HG03108 (cell line): ENCODE results near the gene IFT74.

Experiments used
- ATAC-seq: cut with Tn5 transposase; IDR thresholded peaks from one replicate; pipeline ENCODE4 v1.9.1; 2021; ENCODE audit warnings: moderate library complexity; ENCODE audit not compliant: unreplicated experiment

IFT74 gene

DNA sequence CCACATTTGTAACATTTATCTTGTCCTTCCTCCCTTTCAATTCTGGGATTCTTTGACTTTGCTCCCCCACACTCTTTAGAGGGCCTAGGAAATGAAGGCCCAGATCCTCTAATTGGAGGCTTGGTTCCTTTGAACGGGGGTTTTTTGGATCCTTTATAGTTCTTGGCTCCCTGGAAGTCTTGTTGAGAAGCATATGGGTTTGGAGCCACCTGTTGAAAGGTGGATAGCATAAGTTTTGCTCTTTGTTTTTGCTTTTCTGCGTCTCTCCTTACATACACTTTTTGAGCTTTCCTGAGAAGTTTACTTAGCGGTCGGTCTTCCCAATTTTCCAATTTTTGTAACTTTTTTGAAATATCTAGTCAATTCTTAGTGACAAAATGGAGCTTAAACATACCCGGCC lies 17.8 kb downstream of the IFT74 start:
- ATAC-seq = no peak

DNA sequence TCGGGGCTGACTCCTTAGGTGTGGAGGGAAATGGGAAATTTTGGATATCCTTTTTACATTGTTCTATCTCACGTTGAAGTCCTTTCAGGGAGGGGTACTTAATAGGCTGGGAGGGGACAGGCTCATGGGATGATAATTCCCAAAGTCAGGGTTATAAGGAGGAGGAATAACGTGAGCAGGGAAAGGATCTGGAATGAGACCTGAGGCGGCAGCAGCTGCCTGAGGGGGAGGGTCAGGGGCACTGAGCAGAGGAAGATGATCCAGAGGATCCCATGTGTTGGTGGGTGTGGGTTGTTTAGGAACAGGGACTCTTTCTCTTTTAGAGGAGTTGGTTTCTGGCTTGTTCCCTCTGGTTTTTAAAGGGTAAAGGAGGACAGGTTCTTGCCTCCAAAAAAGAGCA lies 18.7 kb downstream of the IFT74 start:
- no peak for ATAC-seq

DNA sequence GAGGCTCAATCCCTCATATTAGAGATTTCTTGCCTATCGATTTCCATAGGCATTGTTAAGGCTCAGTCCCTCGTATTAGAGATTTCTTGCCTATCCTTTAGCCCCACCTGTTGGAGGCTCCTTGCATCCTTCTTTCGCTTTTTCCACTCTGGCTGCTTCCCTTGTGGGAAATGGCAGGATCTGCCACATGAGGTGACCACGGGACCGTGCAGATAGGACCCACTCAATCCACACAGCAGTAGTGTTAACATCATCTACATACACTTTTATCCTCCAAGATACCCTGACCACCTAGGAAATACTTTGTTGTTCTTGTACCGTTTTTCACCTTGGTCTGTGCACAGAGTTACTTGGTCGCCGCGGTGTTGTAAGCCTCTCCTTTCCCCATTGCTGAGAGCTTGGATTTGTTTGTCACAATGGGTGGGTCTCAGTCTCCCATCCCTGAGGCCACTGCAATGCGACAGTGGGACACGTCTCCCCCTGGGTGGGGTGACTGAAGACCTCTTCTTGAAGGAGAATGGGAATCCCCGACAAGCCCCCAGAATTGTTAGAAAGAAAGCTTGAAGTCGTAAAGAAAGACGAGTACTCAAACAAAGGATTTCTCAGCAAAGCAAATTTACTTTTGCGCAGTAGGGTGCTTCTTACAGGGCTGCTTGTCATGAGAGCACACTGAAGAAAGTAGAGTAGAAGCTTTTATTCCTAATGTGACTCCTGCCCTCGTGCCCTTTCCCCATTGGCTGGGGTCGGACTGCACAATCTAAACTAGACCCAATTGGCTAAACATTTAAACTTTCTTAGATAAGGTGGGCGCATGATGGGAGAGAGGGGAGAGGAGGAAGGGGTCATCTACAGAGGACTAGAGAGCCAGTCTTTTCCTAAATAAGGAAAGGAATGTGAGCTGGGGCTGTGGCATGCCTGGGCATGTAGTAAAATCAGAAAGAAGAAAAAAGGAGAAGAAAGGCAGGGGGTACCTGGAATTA lies 19.8 kb downstream of the IFT74 start:
- ATAC-seq = no peak

DNA sequence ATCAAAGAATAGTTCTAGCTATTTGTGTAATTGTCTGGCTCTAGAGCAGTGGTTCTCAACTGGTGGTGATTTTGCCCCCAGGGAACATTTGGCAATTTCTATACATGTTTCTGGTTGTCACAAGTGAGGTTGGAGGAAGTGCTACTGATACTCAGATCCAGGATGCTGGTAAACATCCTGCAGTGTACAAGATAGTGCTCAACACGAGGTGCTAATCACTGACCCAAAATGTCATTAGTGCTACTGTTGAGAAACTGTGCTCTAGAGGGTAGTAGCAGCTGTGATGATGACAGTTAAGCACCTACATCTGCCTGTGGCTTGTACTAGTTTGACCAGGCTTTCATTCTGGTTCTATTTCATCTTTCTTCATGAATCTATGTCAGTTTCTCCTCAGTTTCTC lies 27.1 kb downstream of the IFT74 start:
- peak; percentile 90 for ATAC-seq

DNA sequence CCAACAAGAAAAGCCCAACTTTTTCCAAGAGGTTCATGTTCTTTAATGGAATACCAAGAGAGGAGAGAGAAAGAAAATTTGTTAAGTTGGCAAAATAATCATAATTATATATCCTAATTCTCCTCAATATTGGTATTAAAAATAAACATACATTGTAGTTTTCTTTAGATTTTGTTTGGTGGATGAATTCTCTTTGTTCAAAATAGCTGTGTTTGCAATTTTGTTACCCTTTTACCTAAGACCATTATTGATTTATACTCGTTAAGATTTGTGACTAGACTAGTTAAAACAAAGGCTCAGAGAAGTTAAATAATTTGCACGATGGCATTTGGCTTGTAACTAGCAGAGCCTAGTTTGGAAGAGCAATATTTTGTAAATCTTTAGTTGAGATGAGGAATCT lies 39.6 kb downstream of the IFT74 start:
- ATAC-seq = no peak

DNA sequence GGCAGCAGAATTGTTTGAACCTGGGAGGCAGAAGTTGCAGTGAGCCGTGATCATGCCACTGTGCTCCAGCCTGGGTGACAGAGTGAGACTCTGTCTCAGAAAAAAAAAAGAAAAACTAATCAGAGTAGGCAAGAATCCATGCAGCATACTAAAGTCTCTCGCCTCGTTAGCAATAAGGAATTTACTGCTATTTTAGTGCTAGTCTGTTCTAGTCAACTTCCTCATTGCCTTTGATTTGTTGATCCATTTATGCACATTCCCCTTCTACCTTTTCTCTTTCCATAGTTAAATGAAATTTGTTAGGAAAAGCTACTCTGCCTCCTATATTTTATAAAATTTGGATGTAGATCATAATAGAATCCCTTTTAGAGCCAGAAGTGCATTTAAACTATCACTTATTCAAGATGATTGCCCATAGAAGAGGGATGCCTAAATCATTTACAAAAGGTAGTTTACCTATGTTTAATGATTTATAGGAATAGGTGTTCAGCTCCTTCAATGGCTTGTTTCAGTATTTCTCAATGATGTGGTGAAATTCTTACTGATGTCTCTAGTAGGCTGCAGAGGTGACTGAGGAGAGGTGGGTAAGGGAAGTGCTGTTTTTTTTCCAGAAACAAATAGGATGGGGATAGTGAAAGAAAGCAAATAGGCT lies 47.3 kb downstream of the IFT74 start:
- ATAC-seq = no peak

DNA sequence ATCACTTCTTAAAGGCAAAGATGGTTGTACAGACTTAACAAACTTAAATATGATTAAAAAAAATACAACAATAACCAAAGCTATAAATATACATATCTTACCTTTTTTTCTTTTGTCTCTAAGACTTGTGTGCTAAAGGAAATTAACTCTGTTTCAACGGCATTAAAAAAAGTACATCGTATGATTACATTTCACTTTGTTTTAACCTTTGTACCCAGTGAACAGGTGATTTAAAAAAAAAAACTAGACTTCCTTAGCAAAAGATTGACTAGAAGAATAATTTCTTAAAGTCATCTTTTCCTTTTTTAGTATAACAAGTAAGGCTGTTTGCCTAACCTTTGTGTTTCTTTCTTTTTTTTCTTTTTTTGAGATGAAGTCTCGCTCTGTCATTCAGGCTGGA lies 49.3 kb downstream of the IFT74 start, which contains the start of gene LRRC19:
LRRC19 (minus strand) TSS at position 182 of the 400 bp plus-strand sequence. CDS start 5,978 bp downstream, outside the sequence.
- ATAC-seq = no peak

DNA sequence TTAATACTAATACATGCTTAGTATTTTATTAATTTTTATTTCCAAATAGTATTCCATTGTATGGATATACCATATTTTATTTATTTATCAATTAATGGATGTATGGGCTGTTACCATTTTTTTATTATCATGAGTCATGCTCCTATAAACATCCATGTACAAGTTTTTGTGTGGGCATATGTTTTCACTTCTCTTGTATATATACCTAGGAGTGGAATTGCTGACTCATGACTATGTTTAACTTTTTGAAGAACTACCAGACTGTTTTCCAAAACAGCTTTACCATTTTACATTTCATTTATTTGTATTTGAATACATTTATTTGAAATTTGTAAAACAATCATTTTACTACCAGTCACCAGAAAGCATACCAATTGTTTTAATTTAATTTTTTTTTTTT lies 63.4 kb downstream of the IFT74 start:
- no peak for ATAC-seq

DNA sequence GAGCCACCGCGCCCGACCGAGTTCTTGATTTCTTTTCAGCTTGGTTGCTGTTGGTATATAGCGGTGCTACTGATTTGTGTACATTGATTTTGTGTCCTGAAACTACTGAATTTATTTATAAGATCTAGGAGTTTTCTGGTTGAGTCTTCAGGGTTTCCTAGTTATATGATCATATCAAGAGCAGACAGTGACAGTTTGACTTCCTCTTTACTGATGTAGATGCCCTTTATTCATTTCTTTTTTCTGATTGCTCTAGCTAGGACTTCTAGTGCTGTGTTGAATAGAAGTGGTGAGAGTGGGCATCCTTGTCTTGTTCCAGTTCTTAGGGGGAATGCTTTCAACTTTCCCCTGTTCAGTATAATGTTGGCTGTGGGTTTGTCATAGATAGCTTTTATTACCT lies 66.7 kb downstream of the IFT74 start:
- no peak for ATAC-seq

DNA sequence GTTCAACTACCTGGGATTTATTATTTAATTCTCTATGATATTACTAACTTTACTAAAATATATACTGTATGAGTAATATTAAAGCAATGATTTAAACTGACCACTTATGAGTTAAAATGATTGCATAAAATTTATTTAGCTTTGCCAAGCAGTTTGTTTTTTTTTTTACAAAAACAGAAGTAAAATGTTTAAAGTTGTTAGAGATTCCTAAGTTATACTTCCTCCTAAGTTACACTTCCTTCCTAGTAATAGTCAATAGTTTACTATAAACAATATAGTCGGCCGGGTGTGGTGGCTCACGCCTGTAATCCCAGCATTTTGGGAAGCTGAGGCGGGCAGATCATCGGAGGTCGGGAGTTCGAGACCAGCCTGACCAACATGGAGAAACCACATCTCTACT lies 73.0 kb downstream of the IFT74 start:
- ATAC-seq = no peak

DNA sequence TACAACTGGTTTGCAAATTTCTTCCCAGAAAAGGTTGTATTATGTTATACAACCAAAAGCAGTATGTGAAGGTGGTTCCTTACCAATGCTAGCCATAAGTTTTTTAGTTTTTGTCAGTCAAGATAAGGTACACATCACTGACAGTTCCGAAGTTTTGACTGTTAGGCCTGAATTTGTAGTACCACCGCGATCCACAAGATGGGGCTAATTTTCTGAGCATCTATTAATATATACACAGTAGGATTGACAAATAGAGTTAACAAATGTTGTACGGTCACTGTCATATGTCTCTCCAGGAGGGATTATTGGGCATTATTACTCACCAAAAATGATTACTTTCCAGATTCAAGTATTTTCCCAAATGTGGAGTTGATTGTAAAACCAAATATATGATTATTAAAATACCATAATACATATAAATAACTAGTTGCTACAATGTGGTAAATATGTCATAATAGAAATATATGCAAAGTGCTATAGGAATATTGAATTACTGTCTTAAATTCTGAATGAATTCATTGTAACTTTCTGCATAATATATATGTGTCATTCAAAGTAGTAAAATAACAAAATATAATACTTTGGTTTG lies 77.7 kb downstream of the IFT74 start:
- ATAC-seq = peak; percentile 58

DNA sequence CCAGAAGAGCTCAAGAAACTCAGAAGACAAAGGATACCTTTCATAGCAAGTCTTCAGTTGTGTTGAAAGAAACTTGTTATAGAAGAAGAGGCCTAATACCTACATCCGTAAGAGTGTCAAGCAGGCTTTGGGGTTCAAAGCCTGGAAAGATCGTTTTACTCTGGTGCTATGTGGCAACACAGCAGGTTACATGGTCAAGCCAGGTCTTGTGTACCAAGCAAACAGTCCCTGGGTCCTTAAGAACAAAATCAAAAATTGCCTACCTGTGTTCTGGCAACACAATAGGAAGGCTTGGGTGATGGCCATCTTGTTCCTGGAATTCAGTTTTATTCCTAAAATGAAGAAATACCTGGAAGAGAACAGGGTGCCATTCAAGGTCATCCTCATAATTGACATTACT lies 81.3 kb downstream of the IFT74 start:
- no peak for ATAC-seq

DNA sequence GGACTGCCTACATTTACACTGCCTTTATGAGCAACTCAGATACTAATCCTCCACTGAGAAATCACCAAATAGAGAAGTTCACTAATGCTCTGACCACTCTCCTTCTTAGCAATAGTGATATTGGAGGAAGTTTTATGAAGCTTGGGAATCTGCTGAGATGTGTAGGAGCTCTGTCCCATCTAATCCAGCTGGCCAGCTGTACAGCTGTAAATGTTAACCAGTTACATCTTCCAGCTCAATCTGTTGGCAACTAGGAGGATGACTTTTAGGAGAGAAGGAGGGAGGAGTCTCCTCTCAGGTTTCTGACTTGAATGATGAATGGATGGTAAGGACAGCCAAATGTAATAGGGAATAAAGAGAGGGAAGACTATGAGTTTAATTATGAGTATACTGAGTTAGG lies 85.5 kb downstream of the IFT74 start:
- no peak for ATAC-seq

DNA sequence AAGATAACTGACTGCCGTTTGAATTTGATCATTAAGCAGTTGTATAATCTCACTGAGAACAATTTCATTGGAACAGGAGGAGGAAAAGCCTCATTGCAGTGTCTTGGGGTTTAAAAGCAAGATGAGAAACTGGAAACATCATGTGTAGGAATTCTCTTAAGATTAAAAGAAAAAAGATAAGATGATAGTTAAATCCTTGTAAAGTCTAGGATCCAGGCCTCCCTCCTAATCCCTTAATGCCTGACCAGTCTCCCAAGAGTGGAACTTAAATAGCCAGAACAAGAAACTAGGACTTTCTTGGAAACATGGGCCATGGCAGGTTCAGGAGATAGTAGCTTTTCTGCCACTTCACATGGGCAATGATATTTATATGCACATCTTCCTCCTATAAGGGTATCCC lies 86.3 kb downstream of the IFT74 start:
- no peak for ATAC-seq

DNA sequence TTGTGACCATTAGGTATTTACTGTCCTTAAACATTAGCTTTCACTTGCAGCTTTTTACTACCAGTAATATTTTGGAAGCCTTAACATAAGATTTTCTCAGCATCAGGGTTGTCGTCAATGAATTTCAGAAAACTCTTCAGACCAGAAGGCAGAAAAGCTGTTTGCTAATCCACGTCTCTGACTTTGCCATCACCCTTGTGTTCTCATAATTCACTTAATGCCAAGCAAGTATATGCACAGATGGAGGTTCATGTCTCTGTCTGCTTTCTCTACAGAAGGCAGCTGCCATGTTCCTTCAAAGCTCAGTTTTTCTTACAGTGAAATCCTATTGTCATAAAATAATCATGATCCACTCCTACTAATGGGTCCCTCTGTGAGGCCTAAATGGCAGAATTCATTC lies 87.0 kb downstream of the IFT74 start:
- ATAC-seq = no peak

DNA sequence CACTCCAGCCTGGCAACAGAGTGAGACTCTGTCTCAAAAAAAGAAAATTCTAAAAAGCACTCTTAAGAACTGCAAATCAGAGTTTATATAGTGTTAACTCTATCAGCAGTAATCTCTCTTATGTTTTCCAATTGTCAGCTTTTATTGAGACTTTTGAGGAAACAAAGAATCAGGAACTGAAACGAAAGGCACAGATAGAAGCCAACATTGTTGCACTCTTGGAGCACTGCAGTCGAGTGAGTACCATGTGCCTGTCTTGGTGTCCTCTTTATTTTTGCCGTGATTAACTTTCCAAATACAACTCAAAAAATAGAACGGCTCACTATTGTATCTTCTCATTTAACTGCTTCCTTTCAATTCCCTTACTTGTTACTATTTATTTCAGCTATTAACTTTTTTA lies 90.9 kb downstream of the IFT74 start:
- ATAC-seq = no peak

DNA sequence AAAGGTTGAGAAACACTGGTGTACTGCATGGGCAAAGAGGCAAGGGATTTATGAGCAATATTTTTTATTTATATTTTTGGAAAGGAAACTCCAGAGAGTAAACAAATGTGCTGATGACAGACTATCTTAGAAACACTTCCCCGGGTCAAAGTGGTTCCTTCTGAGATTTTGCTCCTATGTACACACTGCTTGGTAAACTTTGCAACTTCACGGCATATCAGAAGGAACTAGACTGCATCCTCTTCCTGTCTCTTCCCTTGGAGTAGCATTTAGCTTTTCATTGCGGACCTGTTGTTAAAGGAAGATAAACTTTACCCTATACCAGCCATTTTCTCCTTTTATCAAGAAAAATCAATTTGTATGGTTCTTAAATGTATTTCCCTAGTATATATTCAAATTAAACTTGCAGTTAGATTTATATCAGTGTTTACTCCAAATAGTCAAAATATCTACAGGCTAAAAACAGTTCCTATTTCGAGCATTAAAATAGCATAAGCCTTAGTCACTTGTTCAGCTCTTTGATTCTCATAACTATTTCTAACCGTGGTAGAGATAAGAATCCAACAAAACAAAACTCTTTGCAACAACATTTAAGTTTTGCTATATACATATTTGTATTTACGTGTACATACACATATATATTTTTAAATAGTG lies 97.3 kb downstream of the IFT74 start:
- no peak for ATAC-seq

DNA sequence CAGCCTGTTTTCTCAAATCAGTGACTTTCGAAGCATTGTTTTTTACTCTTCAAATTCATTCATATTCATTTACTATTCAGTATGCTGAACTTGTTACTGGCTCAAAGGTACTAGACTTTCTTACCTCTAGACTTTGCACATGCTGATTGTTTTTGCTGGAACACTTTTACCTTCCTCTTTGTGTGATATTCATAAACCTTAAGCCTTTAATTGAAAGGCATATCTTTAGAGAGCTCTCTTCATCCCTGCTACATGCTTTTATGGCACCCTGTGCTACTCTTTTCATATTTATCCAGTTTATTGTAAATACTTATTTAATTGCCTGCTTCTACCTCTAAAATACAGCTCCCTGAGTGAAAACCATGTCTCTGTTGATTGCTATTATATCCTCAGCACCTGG lies 97.9 kb downstream of the IFT74 start:
- no peak for ATAC-seq

DNA sequence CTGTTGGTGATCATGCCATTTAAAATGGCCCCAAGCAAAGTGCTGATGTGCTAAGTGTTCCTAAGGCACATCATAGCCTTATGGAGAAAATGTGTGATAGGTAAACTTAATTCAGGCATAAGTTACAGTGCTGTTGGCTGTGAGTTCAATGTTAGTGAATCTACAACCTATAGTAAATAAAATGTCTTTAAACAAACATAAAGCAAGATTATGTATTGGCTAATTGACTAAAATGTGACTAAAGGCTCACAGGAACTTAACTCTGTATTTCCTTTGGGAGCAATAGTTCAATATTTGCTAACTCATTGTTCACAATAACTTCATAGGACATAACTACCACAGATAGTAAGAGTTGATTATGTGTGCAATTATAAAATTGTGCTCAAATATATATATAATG lies 98.6 kb downstream of the IFT74 start:
- ATAC-seq = no peak

DNA sequence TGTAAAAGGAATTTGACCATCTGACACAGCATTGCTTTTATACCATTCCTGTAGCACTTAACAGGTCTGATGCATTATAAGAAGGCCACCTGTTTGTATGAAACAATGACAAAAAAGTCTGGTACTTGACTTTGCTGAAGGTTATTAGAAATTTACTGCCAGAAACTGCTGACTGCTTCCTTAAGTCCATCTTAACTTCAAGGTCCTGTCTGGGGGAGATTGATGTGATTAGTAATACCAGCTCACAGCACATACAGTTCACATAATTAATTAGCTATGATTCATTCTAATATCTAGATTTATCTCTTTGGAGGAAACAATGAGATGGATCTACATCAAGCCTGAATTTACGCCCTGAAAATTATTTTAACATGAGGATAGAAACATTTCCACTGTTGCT lies 103.2 kb downstream of the IFT74 start:
- no peak for ATAC-seq

DNA sequence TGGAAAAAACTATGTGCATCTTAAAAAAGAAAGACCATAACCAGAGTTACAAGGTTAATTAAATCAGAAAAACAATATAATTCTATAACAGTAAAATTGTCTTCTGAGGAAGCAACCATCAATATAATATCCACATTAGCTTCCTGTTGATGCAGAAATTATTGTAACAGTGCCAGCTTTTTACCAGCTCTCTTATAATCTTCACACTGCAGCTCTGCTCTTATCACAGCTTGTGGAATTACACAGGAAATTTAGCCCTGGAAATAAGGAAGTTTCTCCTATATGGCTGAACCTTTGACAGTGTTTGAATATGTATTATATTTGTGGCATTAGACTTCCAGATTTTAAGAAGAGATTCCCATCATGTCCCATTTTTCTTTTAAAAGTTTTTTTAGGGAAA lies 103.7 kb downstream of the IFT74 start:
- ATAC-seq = no peak
